H1 (cell line): ENCODE results near the gene RELL1. TPM values are rescaled to one million over a fixed set of nuclear protein-coding genes. Genes with fewer than 3 reads are reported as not detected.

Experiments
- EZH2 ChIP-seq: fragments of 200-600 bp; sonication (generic); IDR thresholded peaks from 2 replicates; pipeline ENCODE4 v1.7.1; 2012; ENCODE audit warnings: low read depth, mild to moderate bottlenecking, moderate library complexity, low read length, inconsistent platforms; ENCODE audit not compliant: severe bottlenecking
- polyA plus RNA-seq, 7 experiments: library from polyadenylated mRNA; depleted of rRNA in 3 of 7; stranded (reverse) in 5 of 7; unstranded in 2 of 7; fragments of >200 nt in 5 of 7; fragments of 200-250 nt in 2 of 7; gene quantifications; 1 replicate in 5 of 7; 2 replicates in 1 of 7; 4 replicates in 1 of 7; pipeline versions ENCODE4 v1.2.1 to v1.2.3, GENCODE V29; 2011 to 2013; ENCODE audit warnings: missing spikeins in 2 of 7, mixed read lengths in 2 of 7
- total RNA-seq: library from RNA; stranded (reverse); fragmentation: NEBNext Ultra II Directional; extraction: Animal tissue kit (Norgen Biotek cat#: 25700); gene quantifications from 2 replicates; pipeline ENCODE4 v1.2.1, GENCODE V29; 2021

Gene RELL1
- total and polyA plus RNA-seq, 2 of the 8 experiments (the other 6 are each of a cell fraction or from before 2014, with no cell fraction given): 2.1 to 14.1 TPM

DNA sequence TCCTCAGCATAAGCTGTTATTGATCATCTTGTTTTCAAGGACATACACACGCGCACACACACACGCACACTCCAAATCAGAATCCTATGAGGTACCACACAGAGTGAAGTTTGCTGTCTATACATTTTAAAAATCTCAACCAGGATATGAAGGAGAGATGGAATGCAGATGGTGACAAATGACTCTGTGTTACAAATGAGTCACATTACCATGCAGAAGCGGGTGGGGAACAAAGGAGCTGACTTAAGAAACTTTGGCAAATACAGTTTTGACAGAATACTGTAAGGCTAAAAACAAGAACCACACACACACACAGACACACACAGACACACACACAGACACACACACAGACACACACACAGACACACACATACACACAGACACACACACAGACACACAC lies 81.7 kb downstream of the RELL1 start (continued):
- no peak for TF ChIP-seq EZH2
